Airway epithelial cell (primary cell): Measurements from ENCODE around the gene TERC. TPM values are rescaled to one million over a fixed set of nuclear protein-coding genes. Genes with fewer than 3 reads are reported as not detected.

Experiments
- total RNA-seq: library from RNA; depleted of rRNA; stranded (reverse); fragments of >200 nt; gene quantifications from 2 replicates; pipeline ENCODE4 v1.2.3, GENCODE V29; 2015

The TERC gene
- 199 and 253 TPM in 2 replicates for total RNA-seq

DNA sequence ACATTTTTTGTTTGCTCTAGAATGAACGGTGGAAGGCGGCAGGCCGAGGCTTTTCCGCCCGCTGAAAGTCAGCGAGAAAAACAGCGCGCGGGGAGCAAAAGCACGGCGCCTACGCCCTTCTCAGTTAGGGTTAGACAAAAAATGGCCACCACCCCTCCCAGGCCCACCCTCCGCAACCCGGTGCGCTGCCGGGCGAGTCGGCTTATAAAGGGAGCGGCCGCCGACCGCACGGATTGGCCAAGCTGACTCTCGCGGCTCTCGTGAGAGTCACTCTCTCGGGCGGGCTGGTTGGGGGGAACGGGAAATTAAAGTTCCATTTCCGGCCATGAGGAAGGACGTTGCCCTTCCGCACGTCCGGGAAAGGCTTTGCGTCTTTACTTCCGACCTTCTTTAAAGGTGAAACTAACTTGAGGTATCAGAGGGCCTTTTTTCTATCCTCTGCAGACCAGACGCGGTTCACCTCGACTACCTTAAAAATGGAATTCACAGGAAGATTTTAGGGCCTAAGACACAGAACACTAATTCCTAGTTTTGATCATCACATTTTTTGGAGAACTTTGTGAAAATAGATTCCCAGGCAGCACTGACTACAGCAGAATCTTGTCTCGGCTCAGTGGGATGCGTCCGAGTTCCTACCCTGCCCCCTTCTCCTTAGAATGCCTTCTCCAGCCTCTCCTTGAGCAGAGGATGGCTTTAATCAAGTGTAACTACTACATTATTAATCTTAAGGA lies at the start of gene TERC:
Gene TERC, minus strand, starts transcription at position 179 of the 731 bp plus-strand sequence.

DNA sequence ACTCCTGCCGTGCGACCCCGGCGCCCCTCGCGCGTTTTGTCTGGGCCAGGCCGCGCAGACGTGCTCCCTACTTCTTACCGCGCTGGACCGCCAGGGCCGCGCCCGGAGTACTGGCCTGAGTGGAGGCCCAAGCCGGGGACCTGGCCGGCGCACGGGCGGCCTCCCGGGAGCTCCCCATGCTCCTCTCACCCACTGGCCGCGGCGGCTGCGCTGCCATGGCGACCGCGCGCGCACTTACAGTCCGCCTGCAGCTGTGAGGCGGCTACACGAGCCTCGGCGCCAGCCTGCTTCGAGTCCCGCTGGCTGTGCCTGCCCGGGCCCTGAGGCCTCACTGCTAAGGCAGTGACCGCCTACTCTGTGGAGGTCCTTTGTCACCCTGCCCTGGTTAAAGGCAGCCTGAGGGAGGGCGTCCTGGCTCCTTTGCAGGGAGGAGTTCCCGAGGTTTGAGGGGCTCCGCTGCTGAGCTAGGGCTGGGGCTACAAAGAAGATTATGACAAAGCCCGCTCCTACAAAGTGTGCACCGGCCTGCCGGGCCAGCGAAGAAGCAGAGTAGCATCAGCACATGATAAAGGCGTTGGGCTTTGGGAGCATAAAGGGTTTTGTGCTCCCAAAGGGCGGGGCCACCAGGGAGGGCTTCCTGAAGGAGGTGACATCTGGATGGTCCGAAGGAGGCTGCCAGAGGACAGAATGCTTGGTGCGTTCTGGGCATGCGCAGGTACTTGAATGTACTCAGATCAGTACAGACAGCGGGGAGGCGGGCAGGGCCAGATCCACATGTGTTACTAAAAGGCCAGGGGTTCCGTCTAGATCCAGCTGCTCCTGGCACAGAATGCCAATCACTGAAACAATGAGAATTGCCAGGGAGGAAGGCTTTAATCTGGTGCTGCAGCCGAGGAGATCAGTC lies 47.7 kb upstream of the TERC start, which contains the start of the genes LRRC34 and LRRIQ4:
Gene LRRC34, minus strand, starts transcription at position 573 of the 904 bp plus-strand sequence. Its CDS starts 356 bp downstream, at position 217.
Gene LRRIQ4, plus strand, starts transcription at position 539 of the 904 bp plus-strand sequence. CDS start 9,052 bp downstream, outside the sequence.

DNA sequence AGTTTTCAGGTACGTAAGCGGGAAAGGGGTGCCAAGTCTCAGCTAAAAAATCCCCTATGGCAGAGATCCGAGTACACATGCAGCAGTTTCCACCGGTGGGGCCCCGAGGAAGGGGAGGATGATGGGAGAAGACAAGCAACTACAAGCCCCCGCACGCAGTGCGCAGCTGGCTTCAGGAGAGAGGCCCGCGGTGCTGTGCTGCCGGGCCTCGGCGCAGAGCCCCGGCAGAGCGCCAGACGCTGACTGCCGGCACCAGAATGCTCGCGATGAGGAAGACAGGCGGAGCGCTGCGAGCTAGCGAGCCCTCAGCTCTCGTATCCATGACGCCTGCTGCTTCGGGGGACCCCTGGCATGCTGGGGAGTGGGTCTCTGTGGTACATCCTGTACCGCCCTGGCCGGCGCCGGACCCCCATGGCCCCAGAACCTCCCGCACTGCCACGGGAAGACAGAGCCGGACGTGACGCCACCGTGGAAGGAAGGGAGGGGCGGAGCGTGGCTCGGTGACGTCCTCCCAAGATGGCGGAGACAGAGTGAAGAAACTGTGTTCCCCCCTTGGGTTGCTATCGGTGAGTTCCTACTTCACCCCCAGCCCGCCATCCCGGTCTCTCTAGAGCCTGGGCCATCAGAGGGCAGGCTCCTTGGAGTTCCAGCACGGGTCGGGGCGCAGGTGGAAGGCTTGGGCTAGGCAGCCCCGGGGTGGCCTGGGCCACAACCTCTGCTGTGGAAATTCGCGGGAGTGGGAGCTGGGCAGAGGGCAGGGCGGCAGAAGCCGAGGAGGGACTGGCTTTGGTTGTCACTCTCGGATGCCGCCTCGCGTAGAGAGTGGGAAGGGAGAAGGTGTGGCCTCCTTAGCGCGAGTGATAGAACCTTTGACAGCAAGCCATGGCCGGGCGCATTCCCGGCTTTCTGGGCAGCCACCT lies 8.3 kb upstream of the TERC start, which contains the start of gene MYNN:
Gene MYNN, plus strand, starts transcription at position 500 of the 920 bp plus-strand sequence. CDS start 900 bp downstream, outside the sequence.

DNA sequence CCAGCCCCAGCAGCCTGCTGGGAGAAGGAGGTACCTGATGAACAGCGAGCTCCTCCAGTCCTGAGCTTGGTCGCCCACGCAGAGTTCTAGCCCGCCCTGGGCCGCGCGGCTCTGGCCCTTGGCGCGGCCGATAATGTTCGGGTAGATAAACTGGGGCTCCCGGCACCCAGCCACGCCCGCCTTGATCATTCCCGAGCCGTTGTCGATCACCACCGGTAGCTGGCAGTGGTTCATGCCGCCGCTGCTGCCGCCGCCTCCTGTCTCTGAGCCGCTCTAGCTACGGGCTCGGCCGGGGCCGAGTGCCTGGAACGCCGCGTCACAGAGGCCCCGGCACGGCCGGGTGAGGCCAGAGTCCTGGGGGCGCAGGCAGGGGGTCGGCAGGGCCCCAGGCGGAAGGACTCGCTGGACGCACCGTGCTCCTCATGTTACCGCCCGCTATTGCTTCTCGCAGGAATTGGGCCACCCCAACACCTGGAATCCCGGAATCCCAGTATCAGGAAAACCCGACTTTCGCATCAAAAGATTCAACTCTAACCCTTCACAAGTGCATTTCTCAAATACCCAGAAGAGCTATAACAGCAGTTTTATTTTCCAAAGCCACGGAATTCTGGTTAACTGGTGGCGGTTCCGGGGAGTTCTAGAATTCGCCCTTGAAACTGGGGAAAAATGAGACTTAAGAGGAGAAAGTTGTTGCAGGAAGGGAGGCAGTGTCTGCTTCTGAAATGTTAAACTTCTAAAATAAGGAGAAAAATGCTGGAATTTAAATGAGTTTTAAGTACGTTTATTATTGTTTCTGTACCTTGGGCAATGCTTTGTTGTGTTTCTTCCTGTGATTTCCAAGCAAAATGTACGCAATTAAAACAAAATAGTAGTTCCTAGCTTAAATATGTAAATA lies 4.7 kb upstream of the TERC start, which contains the start of gene ACTRT3:
Gene ACTRT3, minus strand, starts transcription at position 275 of the 895 bp plus-strand sequence. Its CDS starts 41 bp downstream, at position 234.

Other genes starting within 250 kb of the TERC start
- gene MECOM, start 101.3 kb downstream of the TERC start, total RNA-seq = 8.7 and 12.3 TPM in 2 replicates
- gene ACTRT3, start 4.5 kb upstream of the TERC start, total RNA-seq = 1.7 and 1.9 TPM in 2 replicates
- gene MYNN, start 8.3 kb upstream of the TERC start, total RNA-seq = 9.3 and 11.1 TPM in 2 replicates
- gene LRRIQ4, start 47.8 kb upstream of the TERC start, total RNA-seq = not detected in 2 replicates
- 0.51 and 0.85 TPM in 2 replicates for gene LRRC34, start 47.8 kb upstream of the TERC start, total RNA-seq
- gene LRRC31, start 104.9 kb upstream of the TERC start, total RNA-seq = not detected in 2 replicates
- gene SAMD7, start 146.5 kb upstream of the TERC start, total RNA-seq = not detected in 2 replicates
- 18.8 and 21.5 TPM in 2 replicates for gene SEC62, start 201.7 kb upstream of the TERC start, total RNA-seq